SK-N-SH treated with all-trans-retinoic acid at 6 μM for 48 hours (cell line): ENCODE data around the gene DESI1.

Experiments used
- ATAC-seq: fragments of 200-7000 bp; cut with Tn5 transposase; 3 replicates; pipeline ENCODE4 v1.9.1; 2020; ENCODE audit warnings: mild to moderate bottlenecking, moderate library complexity
- ARNTL ChIP-seq: fragments of 450-650 bp; formaldehyde crosslinking; IDR thresholded peaks from 2 replicates; pipeline ENCODE4 v1.5.0; 2020; ENCODE audit warnings: low read depth, mild to moderate bottlenecking, moderate library complexity, borderline replicate concordance
- CREB5 ChIP-seq: fragments of 250-450 bp; sonication (Bioruptor Pico); IDR thresholded peaks from 2 replicates; pipeline ENCODE4 v1.5.1; 2020; ENCODE audit warnings: low read depth, mild to moderate bottlenecking, moderate library complexity
- CSDC2 ChIP-seq: fragments of 250-450 bp; sonication (Bioruptor Pico); IDR thresholded peaks from 2 replicates; pipeline ENCODE4 v1.5.0; 2020; ENCODE audit warnings: mild to moderate bottlenecking, moderate library complexity
- ESRRG ChIP-seq: fragments of 250-450 bp; sonication (Bioruptor Pico); IDR thresholded peaks from 2 replicates; pipeline ENCODE4 v1.6.1; 2021; ENCODE audit warnings: mild to moderate bottlenecking
- GLIS3 ChIP-seq: fragments of 250-450 bp; sonication (Bioruptor Pico); IDR thresholded peaks from 2 replicates; pipeline ENCODE4 v1.5.0; 2020; ENCODE audit warnings: mild to moderate bottlenecking, moderate library complexity
- ISL1 ChIP-seq: fragments of 250-450 bp; sonication (Bioruptor Pico); IDR thresholded peaks from 2 replicates; pipeline ENCODE4 v2.1.2; 2022; ENCODE audit warnings: mild to moderate bottlenecking, moderate library complexity
- OSR1 ChIP-seq: fragments of 250-450 bp; sonication (Bioruptor Pico); IDR thresholded peaks from 2 replicates; pipeline ENCODE4 v1.8.0; 2022; ENCODE audit warnings: moderate library complexity, mild to moderate bottlenecking, inconsistent platforms
- POU6F1 ChIP-seq: fragments of 250-450 bp; sonication (Bioruptor Pico); IDR thresholded peaks from 2 replicates; pipeline ENCODE4 v1.8.0; 2021; ENCODE audit warnings: low read depth, mild to moderate bottlenecking, moderate library complexity, borderline replicate concordance
- PPARA ChIP-seq: fragments of 250-450 bp; sonication (Bioruptor Pico); IDR thresholded peaks from 2 replicates; pipeline ENCODE4 v1.5.0; 2020; ENCODE audit warnings: mild to moderate bottlenecking, borderline replicate concordance
- SNAI2 ChIP-seq: fragments of 250-450 bp; sonication (Bioruptor Pico); IDR thresholded peaks from 2 replicates; pipeline ENCODE4 v1.5.0; 2020; ENCODE audit warnings: mild to moderate bottlenecking, moderate library complexity
- TOX ChIP-seq: fragments of 250-450 bp; sonication (Bioruptor Pico); IDR thresholded peaks from 2 replicates; pipeline ENCODE4 v1.8.0; 2021; ENCODE audit warnings: mild to moderate bottlenecking, moderate library complexity, borderline replicate concordance
- TSHZ2 ChIP-seq: fragments of 250-450 bp; sonication (Bioruptor Pico); IDR thresholded peaks from 2 replicates; pipeline ENCODE4 v1.5.0; 2020; ENCODE audit warnings: mild to moderate bottlenecking, moderate library complexity
- ZC3H10 ChIP-seq: fragments of 250-450 bp; sonication (Bioruptor Pico); IDR thresholded peaks from 2 replicates; pipeline ENCODE4 v1.5.1; 2021; ENCODE audit warnings: mild to moderate bottlenecking, moderate library complexity
- ZFP3 ChIP-seq: fragments of 250-450 bp; sonication (Bioruptor Pico); IDR thresholded peaks from 2 replicates; pipeline ENCODE4 v1.5.0; 2020; ENCODE audit warnings: mild to moderate bottlenecking, moderate library complexity
- ZFP30 ChIP-seq: fragments of 450-650 bp; formaldehyde crosslinking; IDR thresholded peaks from 2 replicates; pipeline ENCODE4 v1.5.0; 2022; ENCODE audit warnings: mild to moderate bottlenecking, moderate library complexity
- ZNF565 ChIP-seq: fragments of 450-650 bp; formaldehyde crosslinking; conservative IDR thresholded peaks from 2 replicates; pipeline ENCODE4 v1.5.0; 2020; ENCODE audit warnings: low read depth, mild to moderate bottlenecking, moderate library complexity
- ZNF70 ChIP-seq: fragments of 450-650 bp; formaldehyde crosslinking; IDR thresholded peaks from 2 replicates; pipeline ENCODE4 v1.5.0; 2020; ENCODE audit warnings: mild to moderate bottlenecking, moderate library complexity
- TF ChIP-seq, protein P1 (sequence below): fragments of 250-450 bp; sonication (Bioruptor Pico); IDR thresholded peaks from 2 replicates; pipeline ENCODE4 v1.8.0; 2020; ENCODE audit warnings: mild to moderate bottlenecking, moderate library complexity, borderline replicate concordance

The DESI1 gene

DNA sequence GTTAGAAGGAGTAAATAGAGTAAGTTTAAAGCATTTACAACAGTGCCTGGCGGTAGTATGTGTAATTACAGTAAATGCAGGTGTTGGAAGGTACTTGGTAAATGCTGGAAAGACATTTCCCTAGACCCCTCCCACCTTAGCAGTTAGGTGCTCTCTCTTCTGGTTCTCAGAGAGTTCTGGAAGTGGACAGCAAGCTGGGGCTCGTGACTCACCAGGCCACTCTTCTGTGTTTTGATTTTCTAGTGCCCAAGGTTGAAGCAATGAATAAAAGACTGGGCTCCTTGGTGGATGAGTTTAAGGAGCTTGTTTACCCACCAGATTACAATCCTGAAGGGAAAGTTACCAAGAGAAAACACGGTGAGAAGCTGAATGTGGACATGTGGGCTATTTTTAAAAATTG lies 40.2 kb upstream of the DESI1 start:
- ATAC-seq: no peak
- no peak for TF ChIP-seq GLIS3 (CRISPR knock-in tag)
- no peak for TF ChIP-seq TOX (CRISPR knock-in tag)
- TF ChIP-seq OSR1 (CRISPR knock-in tag): no peak
- TF ChIP-seq ZFP30 (CRISPR knock-in tag): no peak
- no peak for TF ChIP-seq ISL1
- no peak for TF ChIP-seq PPARA (CRISPR knock-in tag)
- TF ChIP-seq SNAI2 (CRISPR knock-in tag): no peak
- TF ChIP-seq ZNF565 (CRISPR knock-in tag): no peak
- no peak for TF ChIP-seq TSHZ2 (CRISPR knock-in tag)
- TF ChIP-seq, protein P1, sequence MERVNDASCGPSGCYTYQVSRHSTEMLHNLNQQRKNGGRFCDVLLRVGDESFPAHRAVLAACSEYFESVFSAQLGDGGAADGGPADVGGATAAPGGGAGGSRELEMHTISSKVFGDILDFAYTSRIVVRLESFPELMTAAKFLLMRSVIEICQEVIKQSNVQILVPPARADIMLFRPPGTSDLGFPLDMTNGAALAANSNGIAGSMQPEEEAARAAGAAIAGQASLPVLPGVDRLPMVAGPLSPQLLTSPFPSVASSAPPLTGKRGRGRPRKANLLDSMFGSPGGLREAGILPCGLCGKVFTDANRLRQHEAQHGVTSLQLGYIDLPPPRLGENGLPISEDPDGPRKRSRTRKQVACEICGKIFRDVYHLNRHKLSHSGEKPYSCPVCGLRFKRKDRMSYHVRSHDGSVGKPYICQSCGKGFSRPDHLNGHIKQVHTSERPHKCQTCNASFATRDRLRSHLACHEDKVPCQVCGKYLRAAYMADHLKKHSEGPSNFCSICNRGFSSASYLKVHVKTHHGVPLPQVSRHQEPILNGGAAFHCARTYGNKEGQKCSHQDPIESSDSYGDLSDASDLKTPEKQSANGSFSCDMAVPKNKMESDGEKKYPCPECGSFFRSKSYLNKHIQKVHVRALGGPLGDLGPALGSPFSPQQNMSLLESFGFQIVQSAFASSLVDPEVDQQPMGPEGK (CRISPR knock-in tag): no peak
- TF ChIP-seq ZC3H10 (CRISPR knock-in tag): no peak

GRCh38 chr22:41660416-41660815 lies 39.6 kb upstream of the DESI1 start:
- TF ChIP-seq ESRRG (CRISPR knock-in tag) (no peak), PPARA (CRISPR knock-in tag) (no peak), CREB5 (CRISPR knock-in tag) (no peak), ZFP3 (CRISPR knock-in tag) (no peak), ZC3H10 (CRISPR knock-in tag) (no peak), POU6F1 (no peak), OSR1 (CRISPR knock-in tag) (no peak), GLIS3 (CRISPR knock-in tag) (no peak), ZNF70 (CRISPR knock-in tag) (no peak), CSDC2 (CRISPR knock-in tag) (no peak), ZNF565 (CRISPR knock-in tag) (no peak), TOX (CRISPR knock-in tag) (no peak)

DNA sequence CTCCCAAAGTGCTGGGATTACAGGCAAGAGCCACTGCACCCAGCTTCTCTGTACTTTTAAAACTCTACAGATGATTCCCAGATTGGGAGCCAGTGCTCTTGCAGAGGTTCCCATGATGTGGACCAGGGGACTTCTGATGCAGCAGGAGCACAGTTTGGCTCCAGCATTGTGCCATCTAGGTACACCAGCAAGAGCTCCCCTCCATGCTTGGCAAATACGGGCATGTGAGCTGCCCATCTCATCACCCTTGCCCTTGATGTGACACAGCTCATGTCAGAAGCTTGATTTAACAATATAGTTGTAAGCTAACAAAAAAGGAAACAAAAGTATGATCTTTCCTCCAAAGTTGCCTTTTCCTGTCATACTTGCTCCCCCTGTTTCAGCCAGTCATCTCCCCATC lies 39.1 kb upstream of the DESI1 start:
- no peak for ATAC-seq
- TF ChIP-seq, protein P1 (CRISPR knock-in tag): no peak
- TF ChIP-seq POU6F1: no peak
- no peak for TF ChIP-seq SNAI2 (CRISPR knock-in tag)
- TF ChIP-seq ARNTL (CRISPR knock-in tag): no peak
- TF ChIP-seq, all 23 proteins: peak for 0

More at GRCh38 chr22:41660416-41660815, 39.6 kb upstream of the DESI1 start:
- ATAC-seq: no peak
